K562 (cell line): ENCODE results near the gene ANKRD10. TPM values are rescaled to one million over a fixed set of nuclear protein-coding genes. Genes with fewer than 3 reads are reported as not detected.

Experiments used
- ATAC-seq: fragments of 200-7000 bp; cut with Tn5 transposase; 3 replicates; pipeline ENCODE4 v1.9.1; 2020; ENCODE audit warnings: moderate library complexity
- BruUV-seq: library from RNA; stranded (reverse); fragments of 400-500 nt; replicated peaks from 2 replicates; lab custom pipeline; 2021; lab: Mats Ljungman, UMichigan
- CTCF ChIA-PET: fragments of 300-600 bp; formaldehyde crosslinking; extraction: SDS; loops from one replicate; lab custom pipeline; 2021; ENCODE audit warnings: low intra/inter-chr PET ratio; lab: Yijun Ruan, JAX
- POLR2A ChIA-PET: fragments of 300-600, 350-650 bp; sonication (Branson Sonifier 250); formaldehyde crosslinking; extraction: SDS; loops from one replicate; lab custom pipeline; 2021; ENCODE audit warnings: antibody characterized with exemption, inconsistent platforms; lab: Yijun Ruan, JAX
- DNase-seq, 4 experiments: peaks; one replicate each; pipeline versions ENCODE4 v3.0.0 to v3.0.0-alpha.2; 2011 to 2018; ENCODE audit warnings: low spot score in 3 of 4, mixed read lengths in 3 of 4; ENCODE audit errors: extremely low read depth in 1 of 4
- FAIRE-seq: peaks from 2 replicates; lab custom pipeline; 2011; peaks lifted over from hg19 to GRCh38; lab: Jason Lieb, UNC
- H2AFZ ChIP-seq: 2 replicates; pipeline ENCODE4 v1.6.0; 2011; ENCODE audit warnings: low read depth, low read length, control low read depth, inconsistent platforms
- H3K27ac ChIP-seq: fragments of 200-600 bp; 3 replicates; pipeline ENCODE4 v1.8.0; 2011; ENCODE audit warnings: low read depth, mild to moderate bottlenecking, control low read depth, inconsistent platforms, low read length, moderate library complexity, mixed read lengths; ENCODE audit errors: extremely low read depth
- H3K27me3 ChIP-seq, 2 experiments: fragments of 300-600 bp in 1 of 2; 2 replicates in 1 of 2; 3 replicates in 1 of 2; pipeline versions ENCODE4 v1.6.0 to v1.8.0; 2011; ENCODE audit warnings: inconsistent platforms in 2 of 2, low read length in 2 of 2, mild to moderate bottlenecking in 1 of 2, mixed read lengths in 1 of 2, moderate library complexity in 1 of 2; ENCODE audit not compliant: control insufficient read depth in 2 of 2, insufficient read depth in 2 of 2
- H3K36me3 ChIP-seq: fragments of 300-600 bp; 3 replicates; pipeline ENCODE4 v1.8.0; 2011; ENCODE audit warnings: mild to moderate bottlenecking, low read length, inconsistent platforms; ENCODE audit not compliant: control insufficient read depth, insufficient read depth
- H3K4me1 ChIP-seq, 2 experiments: fragments of 200-600 bp in 1 of 2; replicated peaks in 1 of 2; 2 replicates in 1 of 2; 3 replicates in 1 of 2; pipeline versions ENCODE4 v1.5.1 to v1.8.0; 2011; ENCODE audit warnings: inconsistent platforms in 2 of 2, low read length in 2 of 2, mild to moderate bottlenecking in 1 of 2, mixed read lengths in 1 of 2, moderate library complexity in 1 of 2; ENCODE audit not compliant: control insufficient read depth in 2 of 2, insufficient read depth in 2 of 2
- H3K4me2 ChIP-seq: 2 replicates; pipeline ENCODE4 v1.6.1; 2011; ENCODE audit warnings: low read length, control low read depth, inconsistent platforms, mixed read lengths; ENCODE audit not compliant: insufficient read depth
- H3K4me3 ChIP-seq: fragments of 200-600 bp; sonication (generic), shearing (Covaris generic); 2 replicates; pipeline ENCODE4 v1.5.1; 2016; ENCODE audit warnings: control low read depth, inconsistent platforms
- H3K79me2 ChIP-seq: fragments of 200-600 bp; 3 replicates; pipeline ENCODE4 v1.8.0; 2011; ENCODE audit warnings: low read length, inconsistent platforms; ENCODE audit not compliant: control insufficient read depth, insufficient read depth
- H3K9ac ChIP-seq, 2 experiments: 2 replicates each; pipeline versions ENCODE4 v1.6.0 to v1.6.1; 2011; ENCODE audit warnings: low read depth in 2 of 2, low read length in 2 of 2, control low read depth in 1 of 2, inconsistent platforms in 1 of 2, mild to moderate bottlenecking in 1 of 2, mixed read lengths in 1 of 2; ENCODE audit not compliant: insufficient read depth in 1 of 2
- H3K9me1 ChIP-seq: one replicate; pipeline ENCODE4 v1.6.0; 2011; ENCODE audit warnings: inconsistent platforms, mild to moderate bottlenecking, low read length, moderate library complexity; ENCODE audit not compliant: control insufficient read depth, insufficient read depth
- H3K9me3 ChIP-seq: replicated peaks from 2 replicates; pipeline ENCODE4 v1.5.1; 2011; ENCODE audit warnings: low read depth, low read length, inconsistent platforms; ENCODE audit not compliant: control insufficient read depth, insufficient read depth
- H4K20me1 ChIP-seq: replicated peaks from 2 replicates; pipeline ENCODE4 v1.6.1; 2011; ENCODE audit warnings: low read length, inconsistent platforms, mixed read lengths; ENCODE audit not compliant: control insufficient read depth, insufficient read depth
- BMI1 ChIP-seq: fragments of 150-350 bp; IDR thresholded peaks from 2 replicates; pipeline ENCODE4 v1.6.1; 2014; ENCODE audit warnings: low read length
- CC2D1A ChIP-seq: fragments of 450-650 bp; IDR thresholded peaks from 2 replicates; pipeline ENCODE4 v1.6.1; 2017; ENCODE audit warnings: mild to moderate bottlenecking
- ELF4 ChIP-seq: fragments of 450-650 bp; formaldehyde crosslinking; IDR thresholded peaks from 2 replicates; pipeline ENCODE4 v1.4.0; 2022; ENCODE audit warnings: missing genetic modification characterization
- FOXA3 ChIP-seq, 2 experiments: fragments of 450-650 bp in 1 of 2; sonication (generic) in 1 of 2; formaldehyde crosslinking; IDR thresholded peaks in 1 of 2; conservative IDR thresholded peaks in 1 of 2; 2 replicates each; pipeline versions ENCODE4 v1.4.0 to v1.8.0; 2020 to 2022; ENCODE audit warnings: mild to moderate bottlenecking in 2 of 2, missing genetic modification reagents in 1 of 2
- MEIS2 ChIP-seq: fragments of 450-650 bp; IDR thresholded peaks from 2 replicates; pipeline ENCODE4 v1.6.1; 2014; ENCODE audit warnings: mild to moderate bottlenecking; ENCODE audit not compliant: partially characterized antibody
- NFE2 ChIP-seq: IDR thresholded peaks from 2 replicates; pipeline ENCODE4 v1.6.1; 2014; ENCODE audit warnings: antibody characterized with exemption, low read depth
- NR4A1 ChIP-seq, 2 experiments: fragments of 250-450 bp in 1 of 2; fragments of 450-650 bp in 1 of 2; sonication (Bioruptor Pico) in 1 of 2; IDR thresholded peaks; 2 replicates each; pipeline versions ENCODE4 v1.4.0 to v1.6.1; 2016 to 2020; ENCODE audit warnings: mild to moderate bottlenecking in 2 of 2, missing compliant biosample characterization in 1 of 2, missing genetic modification characterization in 1 of 2, moderate library complexity in 1 of 2
- PTRF ChIP-seq: fragments of 450-650 bp; IDR thresholded peaks from 2 replicates; pipeline ENCODE4 v1.6.1; 2016; ENCODE audit warnings: mild to moderate bottlenecking, missing genetic modification characterization, missing compliant biosample characterization
- ZBTB17 ChIP-seq: fragments of 450-650 bp; formaldehyde crosslinking; IDR thresholded peaks from 2 replicates; pipeline ENCODE4 v1.4.0; 2020; ENCODE audit warnings: mild to moderate bottlenecking
- ZNF12 ChIP-seq: sonication (generic); formaldehyde crosslinking; IDR thresholded peaks from 2 replicates; pipeline ENCODE4 v1.4.0; 2020; ENCODE audit warnings: mild to moderate bottlenecking, missing genetic modification reagents
- ZNF57 ChIP-seq: fragments of 450-650 bp; formaldehyde crosslinking; IDR thresholded peaks from 2 replicates; pipeline ENCODE4 v1.4.0; 2020; ENCODE audit warnings: mild to moderate bottlenecking, moderate library complexity
- ZNF79 ChIP-seq: fragments of 250-450 bp; sonication (Bioruptor Pico); IDR thresholded peaks from 2 replicates; pipeline ENCODE4 v1.4.0; 2020; ENCODE audit warnings: low read depth, mild to moderate bottlenecking, moderate library complexity
- WGBS: fragments of 100-300 bp; shearing (Covaris generic); methylation state at CpG from one replicate; pipeline ENCODE4 v1.1.6; 2016; ENCODE audit warnings: low coverage, mixed read lengths; ENCODE audit not compliant: insufficient coverage; ENCODE audit errors: missing lambda C conversion rate; 5-methylcytosine and 5-hydroxymethylcytosine counted together
- in situ Hi-C: fragments of 300-500 bp; cut with MboI; formaldehyde crosslinking; loops from 4 replicates; pipeline ENCODE4 v1.15.0; 2018; ENCODE audit warnings: inconsistent platforms, mixed read lengths
- intact Hi-C: fragments of 100-400 bp; cut with micrococcal nuclease; formaldehyde crosslinking; loops from 2 replicates; pipeline ENCODE4 v1.14.2; 2022
- polyA plus RNA-seq, 8 experiments: library from polyadenylated mRNA; depleted of rRNA in 4 of 8; stranded (reverse) in 5 of 8; unstranded in 3 of 8; fragments of >200 nt; fragmentation: Nextera tagmentation in 2 of 8; fragmentation: Illumina TruSeq in 1 of 8; extraction: Ambion mirVana in 2 of 8; extraction: Trizol in 1 of 8; gene quantifications; 2 replicates each; pipeline versions ENCODE4 v1.2.1 to v1.2.3, GENCODE V29; 2011 to 2014; ENCODE audit warnings: inconsistent platforms in 1 of 8, missing spikeins in 1 of 8
- total RNA-seq, 7 experiments: library from RNA; depleted of rRNA in 6 of 7; stranded (reverse); fragments of >200 nt in 6 of 7; fragmentation: Illumina TruSeq in 2 of 7; extraction: Trizol in 2 of 7; gene quantifications; 2 replicates each; pipeline versions ENCODE4 v1.2.1 to v1.2.3, GENCODE V29; 2011 to 2021; ENCODE audit warnings: low replicate concordance in 1 of 7
- TF ChIP-seq, protein P1 (sequence below): sonication (generic); formaldehyde crosslinking; IDR thresholded peaks from 2 replicates; pipeline ENCODE4 v1.8.1; 2023; ENCODE audit warnings: mild to moderate bottlenecking, missing genetic modification reagents
- TF ChIP-seq, protein P2 (sequence below): fragments of 200-800 bp; sonication (Bioruptor generic); IDR thresholded peaks from 2 replicates; pipeline ENCODE4 v1.6.1; 2017; ENCODE audit warnings: missing genetic modification characterization, missing compliant biosample characterization
- TF ChIP-seq, protein P3 (sequence below): fragments of 200-400 bp; formaldehyde crosslinking; IDR thresholded peaks from 2 replicates; pipeline ENCODE4 v1.6.1; 2017; ENCODE audit warnings: mild to moderate bottlenecking, low read depth, low read length, moderate library complexity

Gene ANKRD10
- total and polyA plus RNA-seq, 9 of the 15 experiments (the other 6 are each of a cell fraction or from before 2014, with no cell fraction given): 21.7 to 183 (median 45.0) TPM

DNA sequence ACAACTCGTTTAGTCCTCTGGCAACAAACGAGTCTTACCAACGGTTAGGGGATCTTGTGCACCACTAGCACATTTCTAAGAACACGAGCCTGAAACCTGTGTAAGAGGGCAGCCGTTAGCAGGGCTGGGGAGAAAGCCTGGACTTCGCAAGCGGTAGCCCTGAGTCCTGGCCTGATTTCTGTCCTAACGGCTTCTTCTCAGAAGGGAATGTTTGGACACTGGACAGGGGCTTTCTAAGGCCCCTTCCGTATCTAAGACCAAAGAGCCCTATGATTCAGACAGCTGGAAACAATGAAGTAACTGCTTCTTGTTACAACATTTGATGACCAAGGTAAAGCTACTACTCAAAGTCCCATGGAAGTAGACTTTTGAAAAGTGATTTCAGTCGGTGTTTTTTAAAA is 2.2 kb downstream of the ANKRD10 start:
- H3K79me2 ChIP-seq: peaks cover 79% of the 10 kb centered on the region
- peaks cover 42% of the 10 kb centered on the region for H3K36me3 ChIP-seq
- no peaks in the 10 kb centered on the region for H3K27me3 ChIP-seq
- ChIA-PET CTCF (no interaction called here), POLR2A (interaction anchor here (0.6 to 2.8 kb wide), 2 partner anchors 12 to 201 kb away, joined by 3 to 9 read pairs; no protein-coding TSS in a partner anchor)
- in situ Hi-C loops (no loop called here), intact Hi-C loops (loop anchor here (10.0 kb wide), 1 partner anchor 458 kb away; no protein-coding TSS in a partner anchor)
- no peak for ATAC-seq
- peak; percentile 23 for FAIRE-seq
- no peaks in the 10 kb centered on the region for H3K9me3 ChIP-seq
- DNase-seq: peak in 1 of 4 experiments; percentile 22
- BruUV-seq: no TSS peak
- peak overlapping the region; percentile 80 for H3K4me2 ChIP-seq
- H4K20me1 ChIP-seq: peaks cover 30% of the 10 kb centered on the region
- no peak overlapping the region for H2AFZ ChIP-seq
- H3K4me1 ChIP-seq: peaks cover 4 to 24% of the 10 kb centered on the region in 2 experiments; a peak in 4 of 5 replicates
- WGBS: 3% methylated on average over 10 of the region's 10 CpGs
- H3K9ac ChIP-seq: peak overlapping the region; percentile 87 to 88; a peak in 3 of 4 replicates
- peak overlapping the region; percentile 94 for H3K27ac ChIP-seq
- H3K9me1 ChIP-seq: no peaks in the 10 kb centered on the region
- H3K4me3 ChIP-seq: peak overlapping the region; percentile 92
- TF ChIP-seq BMI1 (no peak), PTRF (no peak), MEIS2 (no peak), NFE2 (no peak), ZNF12 (CRISPR knock-in tag) (no peak), ZNF79 (no peak), ZNF57 (CRISPR knock-in tag) (no peak), FOXA3 (CRISPR knock-in tag; conservative IDR thresholded peaks at IDR 0.05 in 1 of 2, IDR thresholded peaks at IDR 0.05 in 1 of 2) (no peak), CC2D1A (no peak), NR4A1 (CRISPR knock-in tag; IDR thresholded peaks at IDR 0.05) (no peak), NR4A1 (tag; IDR thresholded peaks at IDR 0.05) (no peak), ZBTB17 (CRISPR knock-in tag) (no peak), ELF4 (CRISPR knock-in tag) (no peak)
- TF ChIP-seq, protein P1, sequence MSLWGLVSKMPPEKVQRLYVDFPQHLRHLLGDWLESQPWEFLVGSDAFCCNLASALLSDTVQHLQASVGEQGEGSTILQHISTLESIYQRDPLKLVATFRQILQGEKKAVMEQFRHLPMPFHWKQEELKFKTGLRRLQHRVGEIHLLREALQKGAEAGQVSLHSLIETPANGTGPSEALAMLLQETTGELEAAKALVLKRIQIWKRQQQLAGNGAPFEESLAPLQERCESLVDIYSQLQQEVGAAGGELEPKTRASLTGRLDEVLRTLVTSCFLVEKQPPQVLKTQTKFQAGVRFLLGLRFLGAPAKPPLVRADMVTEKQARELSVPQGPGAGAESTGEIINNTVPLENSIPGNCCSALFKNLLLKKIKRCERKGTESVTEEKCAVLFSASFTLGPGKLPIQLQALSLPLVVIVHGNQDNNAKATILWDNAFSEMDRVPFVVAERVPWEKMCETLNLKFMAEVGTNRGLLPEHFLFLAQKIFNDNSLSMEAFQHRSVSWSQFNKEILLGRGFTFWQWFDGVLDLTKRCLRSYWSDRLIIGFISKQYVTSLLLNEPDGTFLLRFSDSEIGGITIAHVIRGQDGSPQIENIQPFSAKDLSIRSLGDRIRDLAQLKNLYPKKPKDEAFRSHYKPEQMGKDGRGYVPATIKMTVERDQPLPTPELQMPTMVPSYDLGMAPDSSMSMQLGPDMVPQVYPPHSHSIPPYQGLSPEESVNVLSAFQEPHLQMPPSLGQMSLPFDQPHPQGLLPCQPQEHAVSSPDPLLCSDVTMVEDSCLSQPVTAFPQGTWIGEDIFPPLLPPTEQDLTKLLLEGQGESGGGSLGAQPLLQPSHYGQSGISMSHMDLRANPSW (CRISPR knock-in tag): no peak
- TF ChIP-seq, protein P2, sequence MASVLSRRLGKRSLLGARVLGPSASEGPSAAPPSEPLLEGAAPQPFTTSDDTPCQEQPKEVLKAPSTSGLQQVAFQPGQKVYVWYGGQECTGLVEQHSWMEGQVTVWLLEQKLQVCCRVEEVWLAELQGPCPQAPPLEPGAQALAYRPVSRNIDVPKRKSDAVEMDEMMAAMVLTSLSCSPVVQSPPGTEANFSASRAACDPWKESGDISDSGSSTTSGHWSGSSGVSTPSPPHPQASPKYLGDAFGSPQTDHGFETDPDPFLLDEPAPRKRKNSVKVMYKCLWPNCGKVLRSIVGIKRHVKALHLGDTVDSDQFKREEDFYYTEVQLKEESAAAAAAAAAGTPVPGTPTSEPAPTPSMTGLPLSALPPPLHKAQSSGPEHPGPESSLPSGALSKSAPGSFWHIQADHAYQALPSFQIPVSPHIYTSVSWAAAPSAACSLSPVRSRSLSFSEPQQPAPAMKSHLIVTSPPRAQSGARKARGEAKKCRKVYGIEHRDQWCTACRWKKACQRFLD (CRISPR knock-in tag): no peak
- TF ChIP-seq, protein P3, sequence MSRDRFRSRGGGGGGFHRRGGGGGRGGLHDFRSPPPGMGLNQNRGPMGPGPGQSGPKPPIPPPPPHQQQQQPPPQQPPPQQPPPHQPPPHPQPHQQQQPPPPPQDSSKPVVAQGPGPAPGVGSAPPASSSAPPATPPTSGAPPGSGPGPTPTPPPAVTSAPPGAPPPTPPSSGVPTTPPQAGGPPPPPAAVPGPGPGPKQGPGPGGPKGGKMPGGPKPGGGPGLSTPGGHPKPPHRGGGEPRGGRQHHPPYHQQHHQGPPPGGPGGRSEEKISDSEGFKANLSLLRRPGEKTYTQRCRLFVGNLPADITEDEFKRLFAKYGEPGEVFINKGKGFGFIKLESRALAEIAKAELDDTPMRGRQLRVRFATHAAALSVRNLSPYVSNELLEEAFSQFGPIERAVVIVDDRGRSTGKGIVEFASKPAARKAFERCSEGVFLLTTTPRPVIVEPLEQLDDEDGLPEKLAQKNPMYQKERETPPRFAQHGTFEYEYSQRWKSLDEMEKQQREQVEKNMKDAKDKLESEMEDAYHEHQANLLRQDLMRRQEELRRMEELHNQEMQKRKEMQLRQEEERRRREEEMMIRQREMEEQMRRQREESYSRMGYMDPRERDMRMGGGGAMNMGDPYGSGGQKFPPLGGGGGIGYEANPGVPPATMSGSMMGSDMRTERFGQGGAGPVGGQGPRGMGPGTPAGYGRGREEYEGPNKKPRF: no peak
